Measurements from ENCODE around the gene KIAA1671.
"Not testable (repeated sequence)": the region's sequence is repeated elsewhere in the genome, so short reads cannot be mapped to it uniquely, and the experiment has no call there.

The KIAA1671 gene

DNA sequence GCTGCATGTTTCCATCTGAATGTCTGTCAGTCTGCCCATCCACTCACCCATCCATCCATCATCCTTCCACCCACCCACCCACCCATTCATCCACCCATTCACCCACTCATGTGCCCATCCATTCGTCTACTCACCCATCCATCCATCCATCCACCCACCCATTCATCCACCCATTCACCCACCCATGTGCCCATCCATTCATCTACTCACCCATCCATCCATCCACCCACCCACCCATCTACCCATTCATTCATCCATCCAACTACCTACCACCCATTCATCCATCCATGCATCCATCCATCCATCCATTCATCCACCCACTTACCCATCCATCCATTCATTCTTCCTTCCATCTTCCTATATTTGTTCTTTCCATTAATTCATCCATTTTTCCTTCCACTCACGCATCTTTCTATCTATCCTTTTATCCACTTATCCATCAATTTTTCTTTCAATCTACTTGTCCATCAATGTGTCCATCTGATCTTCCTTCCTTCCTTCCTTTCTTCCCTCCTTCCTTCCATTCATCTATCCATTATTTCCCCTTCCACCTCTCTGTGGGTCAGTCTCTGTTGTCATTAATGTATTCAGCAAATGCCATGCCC lies 255.1 kb downstream of the KIAA1671 start:
- DNase-seq: no peak

DNA sequence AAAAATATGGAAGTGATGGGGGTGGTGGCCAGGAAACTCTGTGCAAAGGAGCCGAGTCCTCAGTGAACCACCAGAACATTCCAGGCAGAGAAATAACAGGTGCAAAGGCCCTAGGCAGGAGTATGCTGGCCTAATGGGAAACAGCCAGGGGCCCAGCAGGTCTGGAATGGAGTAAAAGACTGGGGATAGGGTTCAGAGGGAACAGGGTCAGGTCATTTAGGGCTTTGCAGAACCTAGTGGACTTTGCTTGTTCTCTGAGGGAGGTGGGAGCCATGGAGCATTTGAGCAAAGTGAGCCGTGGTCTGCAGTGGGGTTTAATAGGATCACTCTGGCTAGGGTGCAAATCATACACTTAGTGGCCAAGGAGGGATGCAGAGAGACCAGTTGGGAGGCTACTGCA lies 255.8 kb downstream of the KIAA1671 start:
- no peak for DNase-seq

DNA sequence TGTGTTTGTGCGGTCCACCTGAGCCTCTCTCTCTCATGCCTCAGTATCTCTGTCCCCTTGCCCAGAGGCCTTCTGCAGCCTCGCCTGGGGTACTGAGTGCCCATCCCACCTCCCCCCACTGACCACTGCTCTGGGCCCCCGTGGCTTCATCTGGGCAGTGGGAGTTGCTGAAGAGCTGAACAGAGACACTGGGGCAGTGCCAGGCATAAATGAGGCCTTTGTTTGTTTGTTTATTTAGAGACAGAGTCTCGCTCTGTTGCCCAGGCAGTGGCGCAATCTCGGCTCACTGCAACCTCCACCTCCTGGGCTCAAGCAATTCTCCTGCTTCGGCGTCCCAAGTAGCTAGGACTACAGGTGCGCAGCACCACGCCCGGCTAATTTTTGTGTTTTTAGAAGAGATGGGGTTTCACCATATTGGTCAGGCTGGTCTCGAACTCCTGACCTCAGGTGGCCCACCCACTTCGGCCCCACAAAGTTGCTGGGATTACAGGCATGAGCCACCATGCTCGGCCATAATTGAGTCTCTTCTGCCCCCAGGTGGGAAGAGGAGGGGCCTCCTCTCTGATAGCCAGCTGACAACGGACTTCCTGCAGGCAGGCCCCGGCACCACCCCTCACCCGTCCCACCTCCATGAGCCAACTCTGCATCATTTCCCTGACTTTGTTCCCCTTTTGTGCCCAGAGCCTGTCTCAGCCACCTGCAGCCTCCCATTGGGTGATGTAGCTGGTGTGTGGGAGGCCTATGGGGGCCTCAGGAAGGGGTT lies 256.4 kb downstream of the KIAA1671 start:
- DNase-seq: no peak

DNA sequence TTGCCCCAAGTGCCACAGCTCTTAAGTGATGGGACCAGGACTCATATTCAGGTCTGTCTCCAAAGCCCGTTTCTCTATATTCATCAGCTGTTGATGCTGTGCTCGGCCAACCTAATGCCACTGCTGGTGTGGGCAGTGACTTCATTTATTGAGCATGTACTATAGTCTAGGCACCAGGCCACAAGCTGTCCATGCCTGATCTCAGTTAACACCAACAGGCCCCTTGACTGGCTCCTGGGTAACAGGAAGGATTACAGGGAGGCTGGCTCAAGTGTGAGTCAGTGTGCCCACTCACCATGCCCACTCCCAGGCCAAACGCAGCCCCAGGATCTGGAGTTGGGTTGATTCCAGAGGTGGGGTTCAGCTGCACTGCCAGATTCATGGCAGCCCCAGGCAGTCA lies 258.3 kb downstream of the KIAA1671 start:
- DNase-seq: no peak

DNA sequence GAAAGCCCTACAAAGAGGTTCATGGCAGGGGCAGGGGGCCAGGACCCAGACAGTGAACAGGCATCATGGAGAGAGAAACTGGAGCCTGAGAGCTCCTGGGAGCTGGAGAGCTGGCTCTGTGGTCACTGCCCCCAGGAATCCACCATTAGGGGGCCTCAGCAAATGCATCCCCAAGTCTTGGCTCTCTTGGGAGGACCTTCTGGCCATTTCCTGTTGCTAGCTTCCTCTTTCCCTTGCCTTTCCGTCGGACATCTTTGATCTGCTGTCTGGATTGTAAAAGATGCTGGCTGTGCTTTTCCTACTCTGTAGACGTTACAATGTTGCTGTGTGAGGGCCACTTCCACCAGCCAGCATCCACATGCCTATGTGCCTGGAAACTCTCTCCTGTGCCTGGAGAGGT lies 259.8 kb downstream of the KIAA1671 start:
- DNase-seq: no peak

DNA sequence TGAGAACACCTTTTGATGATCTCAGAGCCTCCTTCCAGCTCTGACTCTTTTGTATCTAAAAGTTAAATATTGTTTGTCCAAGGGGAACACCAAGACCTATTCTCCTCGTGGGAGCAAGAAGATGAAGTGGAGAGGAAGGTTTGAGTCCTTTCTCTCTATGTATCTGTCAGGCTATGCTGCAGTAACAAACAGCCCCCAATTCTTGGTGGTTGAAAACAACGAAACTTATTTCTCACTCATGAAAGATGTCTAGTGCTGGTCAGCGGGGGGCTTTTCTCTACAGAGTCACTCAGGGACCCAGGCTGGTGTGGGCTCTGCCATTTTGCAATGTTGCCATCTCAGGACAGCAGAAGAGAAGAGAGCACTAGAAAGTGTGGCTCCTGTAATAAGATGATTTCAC lies 260.7 kb downstream of the KIAA1671 start:
- no peak for DNase-seq

DNA sequence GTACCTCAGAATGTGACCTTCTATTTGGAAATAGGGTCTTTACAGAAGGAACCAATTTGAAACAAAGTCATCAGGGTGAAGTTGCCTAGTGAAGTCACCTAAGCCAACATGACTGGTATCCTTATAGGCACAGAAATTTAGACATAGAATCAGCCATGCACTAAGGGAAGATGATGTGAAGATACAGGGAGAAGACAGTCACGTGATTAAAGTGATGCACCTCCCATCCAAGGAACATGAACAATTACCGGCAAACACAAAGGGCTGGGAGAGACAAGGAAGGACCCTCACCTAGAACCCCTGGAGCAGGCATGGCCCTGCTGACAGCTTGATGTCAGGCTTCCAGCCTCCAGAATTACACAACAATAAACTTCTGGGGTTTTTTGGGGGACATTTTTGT lies 263.7 kb downstream of the KIAA1671 start:
- no peak for DNase-seq

DNA sequence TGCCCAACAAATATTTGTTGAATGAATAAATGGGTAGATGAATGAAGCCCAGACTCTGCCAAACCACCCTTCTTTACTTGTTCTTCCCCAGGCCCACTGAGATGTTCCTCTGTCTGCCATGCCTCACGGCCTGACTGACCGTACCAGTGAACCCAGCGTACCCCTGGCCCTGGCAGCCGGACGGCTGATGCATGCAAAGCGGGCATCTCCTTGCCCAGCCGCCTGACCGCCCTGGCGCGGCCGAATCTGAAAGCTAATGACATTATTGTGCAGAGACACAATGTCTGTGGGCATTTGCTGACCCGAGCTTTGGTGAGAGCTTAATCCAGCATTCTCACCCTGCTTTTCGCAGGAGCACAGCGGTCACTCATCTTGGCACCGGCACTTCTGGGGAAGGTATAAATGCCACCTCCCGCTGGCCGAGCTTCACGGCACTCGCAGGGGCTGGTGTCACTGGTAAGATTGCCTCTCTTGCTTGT lies 266.7 kb downstream of the KIAA1671 start, which contains the start of gene CRYBB2:
TSS of gene CRYBB2 (plus strand) at position 429 of the 479 bp plus-strand sequence. CDS start 1,791 bp downstream, outside the sequence.
- DNase-seq: no peak

DNA sequence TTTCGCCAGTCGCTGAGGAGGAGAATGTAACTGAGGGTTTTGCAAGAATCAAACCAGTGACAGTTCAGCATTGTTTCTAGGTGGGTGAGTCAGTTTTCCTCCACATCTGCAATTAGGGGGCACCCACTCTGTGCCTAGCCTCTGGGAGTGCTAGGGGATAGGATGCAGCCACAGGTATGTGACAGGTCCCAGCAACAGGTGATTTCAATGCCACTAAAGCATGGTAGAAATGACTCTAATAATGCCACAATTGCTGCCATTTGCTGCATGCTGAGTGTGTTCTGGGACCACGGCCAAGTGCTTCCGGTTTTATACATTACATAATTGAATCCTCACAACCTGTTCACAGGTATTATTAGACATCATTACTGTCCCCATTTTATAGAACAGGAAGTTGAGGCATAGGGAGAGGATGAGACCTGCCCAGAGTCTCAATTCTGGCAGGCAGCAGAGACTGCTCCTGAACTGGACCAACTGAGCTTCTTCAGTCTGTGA lies 267.5 kb downstream of the KIAA1671 start:
- no peak for DNase-seq

DNA sequence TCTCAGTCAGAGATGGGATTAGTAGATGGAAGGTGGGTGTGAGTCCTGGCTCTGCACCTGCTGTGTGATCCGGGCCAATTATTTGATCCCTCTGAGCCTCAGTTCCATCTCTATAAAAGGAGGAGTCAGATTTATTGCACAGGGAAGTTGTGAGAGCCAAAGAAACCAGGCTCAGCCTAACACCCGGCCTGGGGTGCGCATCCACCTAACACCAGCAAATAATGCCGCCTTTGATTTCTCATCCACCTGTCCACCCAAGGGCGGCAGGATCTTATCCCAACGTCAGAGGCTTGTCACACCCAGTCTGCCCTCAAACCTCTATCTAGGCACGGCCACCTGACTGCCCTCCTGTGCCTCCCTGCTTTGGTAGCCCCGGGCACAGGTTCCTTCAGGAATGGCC lies 269.3 kb downstream of the KIAA1671 start:
- DNase-seq: no peak

DNA sequence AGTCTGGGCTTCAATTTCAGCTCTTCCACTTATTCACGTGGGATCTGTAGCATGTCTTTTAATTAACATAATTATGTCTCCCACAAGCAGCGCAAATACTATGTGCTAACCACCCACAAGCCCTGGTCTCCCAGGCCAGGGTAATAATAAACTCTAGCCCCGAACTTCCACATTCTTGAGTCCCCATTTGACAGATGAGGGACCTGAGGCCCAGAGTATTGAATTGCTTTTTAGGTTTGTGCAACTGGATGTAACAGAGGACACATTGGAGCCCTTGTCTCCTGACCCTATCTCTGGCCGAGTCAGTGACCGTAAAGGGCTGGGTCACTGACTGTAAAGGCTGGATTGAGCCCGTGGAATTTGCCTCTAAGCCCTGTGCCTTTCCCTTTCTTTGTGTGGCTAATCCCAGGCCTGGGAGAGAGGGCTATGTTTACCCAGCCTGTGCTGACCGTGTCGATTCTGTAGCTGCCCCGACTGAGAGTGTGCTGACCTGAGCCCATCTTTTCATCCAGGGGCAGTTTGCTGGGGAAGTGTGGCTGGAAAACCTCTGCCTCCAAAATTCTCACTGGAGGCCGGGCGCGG lies 270.8 kb downstream of the KIAA1671 start:
- no peak for DNase-seq

DNA sequence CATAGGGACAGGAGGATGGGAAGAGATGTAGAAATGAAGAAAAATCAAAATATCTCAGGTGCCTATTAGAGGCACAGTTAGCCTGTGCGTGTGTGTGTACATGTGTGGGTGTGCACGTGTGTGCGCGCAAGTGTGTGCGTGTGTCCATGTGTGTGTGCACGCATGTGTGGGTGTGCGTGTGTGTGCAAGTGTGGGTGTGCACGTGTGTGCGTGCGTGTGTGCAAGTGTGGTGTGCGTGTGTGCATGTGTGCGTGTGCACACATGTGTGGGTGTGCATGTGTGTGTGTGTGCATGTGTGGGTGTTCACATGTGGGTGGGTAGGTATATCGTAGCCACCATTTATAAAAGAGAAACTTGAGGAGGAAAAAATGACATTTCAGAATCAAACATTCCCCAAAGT lies 276.3 kb downstream of the KIAA1671 start:
- no peak for DNase-seq

DNA sequence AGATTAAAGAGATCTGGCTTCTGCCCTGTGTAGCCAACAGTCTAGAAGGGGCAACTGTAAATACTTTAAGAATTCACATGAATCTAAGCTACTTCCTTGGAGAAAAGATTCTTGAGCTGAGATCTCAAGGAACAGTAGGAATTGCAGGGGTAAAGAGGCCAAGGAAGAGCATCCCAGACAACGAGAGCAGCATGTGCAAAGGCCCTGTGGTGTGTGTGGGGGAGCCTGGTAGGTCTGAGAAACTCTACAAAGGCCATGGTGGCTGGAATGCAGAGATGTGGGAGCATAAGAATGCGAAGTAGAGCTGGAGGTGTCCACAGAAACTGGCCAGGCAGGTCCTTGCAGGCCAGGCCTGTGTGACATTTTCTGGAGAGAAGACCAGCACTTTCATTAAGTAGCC lies 278.2 kb downstream of the KIAA1671 start:
- DNase-seq: not testable (repeated sequence)

DNA sequence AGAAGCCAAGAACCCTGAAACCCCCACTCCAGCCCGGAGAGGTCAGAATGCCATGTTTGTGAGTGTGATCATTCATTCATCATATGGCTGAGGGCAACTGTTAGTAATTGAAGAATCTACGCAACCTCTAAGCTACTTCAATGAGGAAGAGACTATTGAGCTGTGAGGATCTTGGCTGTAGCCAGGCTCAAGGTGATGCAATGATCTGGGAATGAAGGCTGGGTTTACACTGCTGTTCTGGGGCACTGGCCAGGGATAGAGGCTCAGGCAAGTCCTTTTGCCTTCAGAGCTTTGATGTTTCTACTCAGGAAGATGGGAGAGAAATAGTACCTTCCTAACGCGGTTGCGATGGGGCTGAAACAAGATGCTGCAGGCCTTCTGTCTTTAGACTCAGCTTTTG lies 279.8 kb downstream of the KIAA1671 start:
- no peak for DNase-seq

DNA sequence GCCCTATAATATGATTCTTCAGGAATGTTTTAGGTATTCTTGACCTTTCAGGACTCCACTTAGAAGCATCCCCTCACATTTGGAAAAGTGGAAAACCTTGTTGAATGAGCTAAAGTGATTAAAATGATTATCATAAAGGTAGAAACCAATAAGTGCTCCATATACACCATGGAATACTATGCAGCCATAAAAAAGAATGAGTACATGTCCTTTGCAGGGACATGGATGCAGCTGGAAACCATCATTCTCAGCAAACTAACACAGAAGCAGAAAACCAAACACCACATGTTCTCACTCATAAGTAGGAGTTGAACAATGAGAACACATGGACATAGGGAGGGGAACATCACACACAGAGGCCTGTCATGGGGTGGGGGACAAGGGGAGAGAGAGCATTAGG lies 281.2 kb downstream of the KIAA1671 start:
- DNase-seq: not testable (repeated sequence)

DNA sequence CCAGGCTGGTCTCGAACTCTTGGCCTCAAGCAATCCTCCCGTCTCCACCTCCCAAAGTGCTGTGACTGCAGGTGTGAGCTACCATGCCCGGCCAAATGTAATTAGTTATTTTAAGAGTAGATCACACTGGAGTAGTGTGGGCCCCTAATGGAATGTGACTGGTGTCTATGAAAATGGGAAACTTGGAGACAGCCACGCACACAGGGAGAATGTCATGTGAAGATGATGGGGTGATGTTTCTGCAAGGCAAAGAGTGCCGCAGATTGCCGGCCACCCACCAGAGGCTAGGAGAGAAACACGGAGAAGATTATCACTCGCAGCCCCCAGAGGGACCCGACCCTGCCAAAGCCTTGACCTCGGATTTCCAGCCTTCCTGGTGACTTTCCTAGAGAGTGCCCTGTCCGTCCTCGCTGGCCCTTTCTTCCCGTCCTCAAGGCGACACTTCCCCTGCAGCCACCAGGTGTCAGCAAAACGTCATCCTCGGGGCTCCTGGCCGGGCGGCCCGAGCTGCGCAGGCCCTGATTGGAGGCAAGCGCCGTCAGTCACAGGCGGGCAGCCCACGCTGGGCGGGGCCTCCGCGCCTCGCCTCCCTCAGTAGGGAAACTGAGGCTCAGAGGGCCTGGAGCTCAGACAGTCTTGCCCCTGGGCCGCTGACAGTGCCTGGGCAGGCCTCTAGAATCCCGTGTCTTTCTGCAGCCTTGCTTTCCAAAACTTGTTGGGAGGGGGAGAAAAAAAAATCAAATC lies 283.2 kb downstream of the KIAA1671 start:
- DNase-seq: peak; percentile 41

DNA sequence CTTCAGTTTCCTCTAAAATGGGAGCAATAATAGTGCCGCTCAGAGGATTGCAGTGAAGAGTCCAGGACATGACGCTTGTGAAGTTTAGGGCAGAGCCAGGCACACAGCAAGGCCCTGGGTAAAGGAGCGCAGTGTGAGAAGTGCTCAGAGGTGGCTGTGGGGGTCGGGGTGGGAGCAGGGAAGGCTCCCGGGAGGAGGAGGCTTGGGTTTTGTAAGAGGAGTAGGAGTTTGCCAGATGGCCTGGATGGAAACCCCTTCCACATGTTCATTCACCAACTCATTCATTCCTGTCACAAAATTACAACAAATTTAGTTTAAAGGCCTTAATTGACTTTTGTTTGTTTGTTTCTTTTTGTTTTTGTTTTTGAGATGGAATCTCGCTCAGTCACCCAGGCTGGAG lies 283.9 kb downstream of the KIAA1671 start:
- DNase-seq: no peak

DNA sequence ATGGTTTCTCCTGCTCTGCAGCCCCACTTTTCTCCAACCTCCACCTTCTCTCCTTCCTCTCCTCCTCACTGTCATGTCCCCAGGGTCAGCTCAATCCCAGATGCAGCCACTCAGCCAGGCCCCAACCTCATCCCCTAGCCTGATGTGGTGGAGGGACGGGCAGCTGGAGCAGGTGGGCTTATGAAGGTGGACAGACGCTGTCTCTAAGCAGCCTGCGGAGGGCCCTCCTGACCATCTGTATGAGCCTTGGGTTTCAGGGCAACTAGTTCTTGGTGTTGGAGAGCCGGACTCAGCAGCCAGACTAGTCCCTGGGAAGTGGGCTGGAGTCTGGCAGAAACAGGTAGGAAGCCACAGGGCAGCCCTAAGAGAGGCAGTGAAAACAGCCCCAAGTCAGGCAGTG lies 285.0 kb downstream of the KIAA1671 start:
- no peak for DNase-seq

DNA sequence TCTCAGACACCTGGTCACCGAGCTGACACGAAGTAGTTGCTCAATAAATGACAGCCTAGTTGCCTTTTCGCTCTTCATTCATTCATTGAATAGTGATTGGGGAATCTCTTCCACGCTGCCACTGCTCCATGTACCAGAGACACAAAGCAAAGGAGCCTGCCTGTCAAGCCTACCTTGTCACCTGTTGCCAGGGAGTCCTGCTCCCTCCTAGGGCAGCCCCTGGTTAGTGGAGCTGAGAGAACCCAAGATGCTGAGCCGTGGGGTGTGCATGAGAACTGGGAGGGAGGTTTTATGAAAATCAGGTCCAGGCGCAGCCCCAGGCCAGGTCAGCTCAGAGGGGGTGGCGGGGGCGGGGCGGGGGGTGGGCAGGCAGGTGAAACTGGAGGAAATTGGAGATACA lies 285.5 kb downstream of the KIAA1671 start:
- DNase-seq: not testable (repeated sequence)

Measured in activated CD4-positive, alpha-beta T cell treated with anti-CD3 and anti-CD28 coated beads, Interleukin-2, amount 50 U/mL, for 1 hour (primary cell).